AG09309 (cell line): ENCODE results near the gene UBE2E2.

Experiments used
- DNase-seq: peaks from one replicate; pipeline ENCODE4 v3.0.0-alpha.2; 2010; ENCODE audit warnings: low read depth
- H3K4me3 ChIP-seq: 2 replicates; pipeline ENCODE4 v1.5.1; 2011; ENCODE audit warnings: mild to moderate bottlenecking, low read depth, low read length, moderate library complexity; ENCODE audit not compliant: control insufficient read depth
- TF ChIP-seq, protein P1 (sequence below): IDR thresholded peaks from 2 replicates; pipeline ENCODE4 v1.5.1; 2011; ENCODE audit warnings: mild to moderate bottlenecking, low read depth, low read length, inconsistent platforms; ENCODE audit not compliant: insufficient read depth, control insufficient read depth; ENCODE audit errors: missing control alignments

Gene UBE2E2

DNA sequence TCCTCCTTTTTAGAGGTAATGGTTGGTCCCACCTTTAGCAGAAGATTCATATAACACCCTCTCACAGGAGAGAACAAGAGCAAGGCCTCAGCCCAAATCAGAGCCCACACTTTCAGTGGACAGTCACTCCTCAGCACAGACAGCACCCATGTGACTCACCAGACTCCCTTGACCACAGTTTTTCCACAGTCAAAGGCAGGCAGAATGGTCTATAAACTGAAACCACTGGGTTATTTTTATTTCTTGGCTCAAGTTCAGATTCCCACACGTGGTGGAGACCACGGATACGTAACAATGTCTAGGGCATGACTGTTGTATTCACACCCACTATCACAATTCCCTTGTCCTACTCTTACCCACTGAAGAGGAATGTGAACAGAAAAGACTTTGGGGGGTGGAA, 364.8 kb downstream of the UBE2E2 start:
- DNase-seq: peak; percentile 92
- TF ChIP-seq, protein P1, sequence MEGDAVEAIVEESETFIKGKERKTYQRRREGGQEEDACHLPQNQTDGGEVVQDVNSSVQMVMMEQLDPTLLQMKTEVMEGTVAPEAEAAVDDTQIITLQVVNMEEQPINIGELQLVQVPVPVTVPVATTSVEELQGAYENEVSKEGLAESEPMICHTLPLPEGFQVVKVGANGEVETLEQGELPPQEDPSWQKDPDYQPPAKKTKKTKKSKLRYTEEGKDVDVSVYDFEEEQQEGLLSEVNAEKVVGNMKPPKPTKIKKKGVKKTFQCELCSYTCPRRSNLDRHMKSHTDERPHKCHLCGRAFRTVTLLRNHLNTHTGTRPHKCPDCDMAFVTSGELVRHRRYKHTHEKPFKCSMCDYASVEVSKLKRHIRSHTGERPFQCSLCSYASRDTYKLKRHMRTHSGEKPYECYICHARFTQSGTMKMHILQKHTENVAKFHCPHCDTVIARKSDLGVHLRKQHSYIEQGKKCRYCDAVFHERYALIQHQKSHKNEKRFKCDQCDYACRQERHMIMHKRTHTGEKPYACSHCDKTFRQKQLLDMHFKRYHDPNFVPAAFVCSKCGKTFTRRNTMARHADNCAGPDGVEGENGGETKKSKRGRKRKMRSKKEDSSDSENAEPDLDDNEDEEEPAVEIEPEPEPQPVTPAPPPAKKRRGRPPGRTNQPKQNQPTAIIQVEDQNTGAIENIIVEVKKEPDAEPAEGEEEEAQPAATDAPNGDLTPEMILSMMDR: no peak
- H3K4me3 ChIP-seq: no peak overlapping the region

DNA sequence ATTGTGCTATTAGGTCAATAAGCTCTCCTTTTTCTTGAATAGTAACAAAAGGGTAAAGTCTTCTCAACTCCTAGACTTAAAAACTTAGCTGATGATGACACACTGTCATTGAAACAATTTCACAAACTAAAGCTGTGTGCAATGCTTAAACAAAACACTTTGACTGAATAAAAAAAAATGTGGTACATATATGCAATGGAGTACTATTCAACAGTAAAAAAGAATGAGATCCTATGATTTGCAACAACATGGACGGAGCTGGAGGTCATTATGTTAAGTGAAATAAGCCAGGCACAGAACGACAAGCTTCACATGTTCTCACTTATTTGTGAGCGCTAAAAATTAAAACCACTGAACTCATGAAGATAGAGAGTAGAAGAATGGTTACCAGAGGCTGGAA, 370.7 kb downstream of the UBE2E2 start:
- TF ChIP-seq, protein P1: no peak
- DNase-seq: no peak
- H3K4me3 ChIP-seq: no peak overlapping the region

DNA sequence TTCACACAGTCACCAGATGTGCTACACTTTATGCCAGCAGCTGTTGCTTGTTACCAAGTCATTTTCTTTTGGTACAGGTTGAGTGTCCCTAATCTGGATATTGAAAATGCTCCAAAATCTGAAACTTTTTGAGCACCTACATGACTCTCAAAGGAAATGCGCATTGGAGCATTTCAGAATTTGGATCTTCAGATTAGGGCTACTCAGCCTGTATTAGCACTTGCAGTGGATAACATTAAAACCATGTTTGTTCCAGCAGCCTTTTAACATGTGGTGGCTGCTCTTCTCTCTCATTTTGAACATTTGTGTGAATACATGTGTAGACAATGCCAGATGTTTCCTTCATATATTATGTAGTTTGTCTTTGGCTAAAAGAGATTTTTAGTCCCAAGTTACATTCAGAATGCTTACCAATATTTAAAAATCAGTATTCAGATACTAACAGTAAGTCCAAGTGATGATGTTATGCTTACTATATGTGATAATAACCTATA, 371.7 kb downstream of the UBE2E2 start:
- TF ChIP-seq, protein P1: no peak
- DNase-seq: no peak
- no peak overlapping the region for H3K4me3 ChIP-seq

DNA sequence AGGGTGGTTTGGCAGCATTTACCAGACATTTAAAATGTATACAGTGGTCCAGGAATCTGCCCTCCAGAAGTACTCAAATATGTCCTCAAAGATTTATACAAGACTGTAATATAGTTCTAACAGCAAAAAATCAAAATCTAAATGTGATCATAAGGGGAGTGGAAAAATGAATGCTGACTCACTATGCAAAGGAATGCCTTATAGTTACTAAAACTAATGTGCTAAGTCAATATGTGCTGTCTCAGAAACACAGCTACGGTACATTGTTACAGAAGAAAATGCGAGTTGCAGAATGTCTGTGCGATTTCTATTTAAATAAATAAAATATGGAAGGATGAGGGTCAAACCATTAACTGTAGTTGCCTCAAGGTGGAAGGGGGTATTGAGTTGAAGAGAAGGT, 372.6 kb downstream of the UBE2E2 start:
- TF ChIP-seq, protein P1: no peak
- peak; percentile 8 for DNase-seq
- no peak overlapping the region for H3K4me3 ChIP-seq

DNA sequence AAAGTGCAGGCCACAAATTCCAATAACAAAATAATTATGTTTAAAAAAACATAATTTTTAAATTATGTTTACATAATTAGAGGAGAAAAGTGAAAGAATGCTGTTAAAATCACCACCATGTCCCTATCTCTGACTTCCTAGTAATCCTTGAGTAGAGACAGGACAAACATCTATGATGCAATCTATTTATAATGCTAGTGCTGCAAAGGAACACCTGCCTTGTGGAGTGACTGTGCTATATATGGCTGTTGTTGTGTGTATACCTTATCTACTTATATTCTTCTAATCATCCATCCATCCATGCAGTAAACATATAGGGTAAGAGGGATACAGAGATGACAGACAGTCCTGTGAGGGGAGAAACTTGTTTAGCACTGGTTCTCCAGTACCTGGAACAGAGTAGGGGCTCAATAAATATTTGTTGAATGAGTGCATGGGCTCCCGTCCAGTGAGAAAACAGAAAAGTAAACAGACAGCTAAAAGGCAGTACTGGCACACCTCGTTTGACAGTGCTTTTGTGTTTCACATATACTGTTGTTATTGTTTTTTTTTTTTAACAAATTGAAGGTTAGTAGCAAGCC, 373.3 kb downstream of the UBE2E2 start:
- DNase-seq: no peak
- TF ChIP-seq, protein P1: no peak
- H3K4me3 ChIP-seq: no peak overlapping the region

DNA sequence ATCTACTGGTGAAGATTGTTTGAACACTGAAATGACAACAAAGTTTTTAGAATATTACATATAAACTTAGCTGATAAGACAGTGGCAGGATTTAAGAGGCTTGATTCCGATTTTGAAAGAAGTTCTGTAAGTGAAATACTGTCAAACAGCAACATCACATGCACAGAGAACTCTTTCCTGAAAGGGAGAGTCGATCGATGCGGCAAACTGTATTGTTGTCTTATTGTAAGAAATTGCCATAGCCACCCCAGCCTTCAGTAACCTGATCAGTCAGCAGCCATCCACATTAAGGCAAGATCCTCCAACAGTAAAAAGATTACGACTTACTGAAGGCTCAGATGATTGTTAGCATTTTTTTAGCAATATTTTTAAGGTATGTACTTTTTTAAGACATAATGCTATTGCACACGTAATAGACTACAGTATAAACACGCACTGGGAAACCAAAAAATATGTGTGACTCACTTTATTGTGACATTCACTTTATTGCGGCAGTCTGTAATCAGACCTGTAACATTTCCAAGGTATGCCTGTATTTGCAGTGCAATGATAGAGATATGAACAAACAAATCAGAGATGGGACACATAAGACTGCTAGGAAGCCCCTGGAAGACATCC, 377.1 kb downstream of the UBE2E2 start:
- no peak overlapping the region for H3K4me3 ChIP-seq
- DNase-seq: peak; percentile 83
- TF ChIP-seq, protein P1: no peak
